Natural killer cell (primary cell): Measurements from ENCODE around the gene RAB31. TPM values are rescaled to one million over a fixed set of nuclear protein-coding genes. Genes with fewer than 3 reads are reported as not detected.

Experiments used
- ATAC-seq, 3 donors: fragments of 150-1000 bp in 2 of 3; fragments of 200-7000 bp in 1 of 3; cut with Tn5 transposase; 1 replicate in 1 of 3; 2 replicates in 2 of 3; pipeline ENCODE4 v1.10.0; 2021; ENCODE audit warnings: mild to moderate bottlenecking in 2 of 3, moderate library complexity in 2 of 3
- DNase-seq, 2 donors: peaks; one replicate each; pipeline versions ENCODE4 v3.0.0 to v3.0.0-alpha.2; 2013 to 2021; ENCODE audit warnings: mixed read lengths in 1 of 2
- H3K27ac ChIP-seq: one replicate; pipeline ENCODE4 v1.5.1; 2013; ENCODE audit warnings: mild to moderate bottlenecking, low read length
- H3K27me3 ChIP-seq: one replicate; pipeline ENCODE4 v1.6.1; 2013; ENCODE audit warnings: low read length; ENCODE audit not compliant: control insufficient read depth, insufficient read depth
- H3K36me3 ChIP-seq: one replicate; pipeline ENCODE4 v1.6.1; 2013; ENCODE audit warnings: low read length; ENCODE audit not compliant: control insufficient read depth, insufficient read depth
- H3K4me1 ChIP-seq: one replicate; pipeline ENCODE4 v1.6.1; 2013; ENCODE audit warnings: low read length; ENCODE audit not compliant: control insufficient read depth, insufficient read depth
- H3K4me3 ChIP-seq: one replicate; pipeline ENCODE4 v1.5.1; 2013; ENCODE audit warnings: low read length
- H3K9me3 ChIP-seq: one replicate; pipeline ENCODE4 v1.6.1; 2013; ENCODE audit warnings: low read length; ENCODE audit not compliant: control insufficient read depth, insufficient read depth
- H3K27ac Mint-ChIP-seq, 2 donors: one replicate each; pipeline ENCODE4 v1.8.0; 2022; ENCODE audit warnings: mild to moderate bottlenecking in 2 of 2, mixed read lengths in 2 of 2, moderate library complexity in 1 of 2
- H3K27me3 Mint-ChIP-seq, 2 donors: one replicate each; pipeline ENCODE4 v1.8.0; 2022; ENCODE audit warnings: low read depth in 2 of 2, mixed read lengths in 2 of 2
- H3K36me3 Mint-ChIP-seq: one replicate; pipeline ENCODE4 v1.8.0; 2022; ENCODE audit warnings: mixed read lengths
- H3K4me1 Mint-ChIP-seq, 2 donors: one replicate each; pipeline ENCODE4 v1.8.0; 2022; ENCODE audit warnings: mixed read lengths in 2 of 2
- H3K4me3 Mint-ChIP-seq: one replicate; pipeline ENCODE4 v1.8.0; 2022; ENCODE audit warnings: mild to moderate bottlenecking, moderate library complexity, mixed read lengths
- H3K9me3 Mint-ChIP-seq, 2 donors: one replicate each; pipeline ENCODE4 v1.8.0; 2022; ENCODE audit warnings: mixed read lengths in 2 of 2
- CTCF ChIP-seq: fragments of 200-600 bp; IDR thresholded peaks from one replicate; pipeline ENCODE4 v1.8.0; 2022; ENCODE audit warnings: antibody characterized with exemption
- WGBS: methylation state at CpG from one replicate; pipeline ENCODE4 v1.1.7; 2013; ENCODE audit warnings: missing lambda C conversion rate; ENCODE audit not compliant: insufficient coverage; 5-methylcytosine and 5-hydroxymethylcytosine counted together
- intact Hi-C: fragments of 100-400 bp; cut with micrococcal nuclease; formaldehyde crosslinking; loops from one replicate; pipeline ENCODE4 v1.14.2; 2022
- total RNA-seq, 4 donors: library from RNA; stranded (reverse); fragments of 120-200 nt in 1 of 4; gene quantifications; one replicate each; pipeline versions ENCODE4 v1.2.3 to v1.2.4, GENCODE V29; 2013 to 2022

Gene RAB31
- total RNA-seq, 3 donors from 2014 or later (not counting 1 experiment from before 2014, with no cell fraction given): 5.3 to 26.1 (median 9.9) TPM

- no peak overlapping the region for H3K27ac ChIP-seq
Observed at GRCh38 chr18:9870431-9871008, 162.4 kb downstream of the RAB31 start.

GRCh38 chr18:9871244-9871746, 163.2 kb downstream of the RAB31 start:
- Histone ChIP-seq H3K27ac (no peak overlapping the region), H3K9me3 (peaks cover 4% of the 10 kb centered on the region), H3K4me3 (no peak overlapping the region), H3K4me1 (no peaks in the 10 kb centered on the region), H3K36me3 (no peaks in the 10 kb centered on the region), H3K27me3 (peaks cover 3% of the 10 kb centered on the region)
- Mint-ChIP-seq H3K4me3 (no peak overlapping the region), H3K27me3 (peaks cover 11 to 23% of the 10 kb centered on the region in 2 donors), H3K27ac (no peak overlapping the region), H3K4me1 (no peaks in the 10 kb centered on the region), H3K36me3 (no peaks in the 10 kb centered on the region), H3K9me3 (peaks cover 0 to under 1% of the 10 kb centered on the region in 2 donors)
- ATAC-seq (no peak), DNase-seq (no peak)
- no peak for TF ChIP-seq CTCF
- 87% methylated on average over 6 of the region's 6 CpGs for WGBS
- intact Hi-C loops: no loop called here

More at GRCh38 chr18:9870431-9871008, 162.4 kb downstream of the RAB31 start:
- Histone ChIP-seq H3K4me1 (no peaks in the 10 kb centered on the region), H3K27me3 (peaks cover 3% of the 10 kb centered on the region), H3K9me3 (peaks cover 9% of the 10 kb centered on the region), H3K36me3 (no peaks in the 10 kb centered on the region), H3K4me3 (no peak overlapping the region)
- Mint-ChIP-seq H3K4me1 (no peaks in the 10 kb centered on the region), H3K4me3 (no peak overlapping the region), H3K36me3 (peaks cover 7% of the 10 kb centered on the region), H3K9me3 (peaks cover 4 to 7% of the 10 kb centered on the region in 2 donors), H3K27me3 (peaks cover 14 to 21% of the 10 kb centered on the region in 2 donors), H3K27ac (no peak overlapping the region)
- 67% methylated on average over 4 of the region's 4 CpGs for WGBS
- DNase-seq: no peak
- intact Hi-C loops: no loop called here
- ATAC-seq: no peak
- no peak for TF ChIP-seq CTCF

- no peaks in the 10 kb centered on the region for H3K4me1 ChIP-seq
- intact Hi-C loops: no loop called here
- no peaks in the 10 kb centered on the region for H3K36me3 ChIP-seq
- ATAC-seq: no peak
- Mint-ChIP-seq H3K36me3 (no peaks in the 10 kb centered on the region), H3K4me3 (no peak overlapping the region), H3K27me3 (peaks cover 15 to 38% of the 10 kb centered on the region in 2 donors), H3K4me1 (no peaks in the 10 kb centered on the region), H3K27ac (no peak overlapping the region), H3K9me3 (no peaks in the 10 kb centered on the region)
- no peaks in the 10 kb centered on the region for H3K9me3 ChIP-seq
- peaks cover 3% of the 10 kb centered on the region for H3K27me3 ChIP-seq
- no peak for TF ChIP-seq CTCF
- H3K27ac ChIP-seq: no peak overlapping the region
- DNase-seq: no peak
- H3K4me3 ChIP-seq: no peak overlapping the region
Observed at GRCh38 chr18:9872823-9873222, 164.7 kb downstream of the RAB31 start.

- H3K36me3 ChIP-seq: no peaks in the 10 kb centered on the region
- H3K27me3 ChIP-seq: no peaks in the 10 kb centered on the region
- H3K9me3 Mint-ChIP-seq: no peaks in the 10 kb centered on the region
- no peaks in the 10 kb centered on the region for H3K36me3 Mint-ChIP-seq
- TF ChIP-seq CTCF: no peak
- DNase-seq (no peak), ATAC-seq (no peak)
- WGBS: no CpG with 5 or more reads among the region's 1 CpG
- H3K27ac ChIP-seq: no peak overlapping the region
- H3K27ac Mint-ChIP-seq: no peak overlapping the region
- no peaks in the 10 kb centered on the region for H3K4me1 Mint-ChIP-seq
- no peaks in the 10 kb centered on the region for H3K4me1 ChIP-seq
- H3K27me3 Mint-ChIP-seq: peaks cover 12 to 38% of the 10 kb centered on the region in 2 donors
- H3K4me3 ChIP-seq: no peak overlapping the region
- H3K4me3 Mint-ChIP-seq: no peak overlapping the region
- intact Hi-C loops: no loop called here
- H3K9me3 ChIP-seq: no peaks in the 10 kb centered on the region
Observed at GRCh38 chr18:9874728-9875127, 166.6 kb downstream of the RAB31 start.
